OCI-M2 (cell line): Measurements from ENCODE around the gene DNAJB13.
"Not testable (repeated sequence)": the region's sequence is repeated elsewhere in the genome, so short reads cannot be mapped to it uniquely, and the experiment has no call there.

Source experiments
- DNase-seq: peaks from one replicate; lab custom pipeline; 2025; ENCODE audit not compliant: unreplicated experiment; lab: John Stamatoyannopoulos, UW

Gene DNAJB13

DNA sequence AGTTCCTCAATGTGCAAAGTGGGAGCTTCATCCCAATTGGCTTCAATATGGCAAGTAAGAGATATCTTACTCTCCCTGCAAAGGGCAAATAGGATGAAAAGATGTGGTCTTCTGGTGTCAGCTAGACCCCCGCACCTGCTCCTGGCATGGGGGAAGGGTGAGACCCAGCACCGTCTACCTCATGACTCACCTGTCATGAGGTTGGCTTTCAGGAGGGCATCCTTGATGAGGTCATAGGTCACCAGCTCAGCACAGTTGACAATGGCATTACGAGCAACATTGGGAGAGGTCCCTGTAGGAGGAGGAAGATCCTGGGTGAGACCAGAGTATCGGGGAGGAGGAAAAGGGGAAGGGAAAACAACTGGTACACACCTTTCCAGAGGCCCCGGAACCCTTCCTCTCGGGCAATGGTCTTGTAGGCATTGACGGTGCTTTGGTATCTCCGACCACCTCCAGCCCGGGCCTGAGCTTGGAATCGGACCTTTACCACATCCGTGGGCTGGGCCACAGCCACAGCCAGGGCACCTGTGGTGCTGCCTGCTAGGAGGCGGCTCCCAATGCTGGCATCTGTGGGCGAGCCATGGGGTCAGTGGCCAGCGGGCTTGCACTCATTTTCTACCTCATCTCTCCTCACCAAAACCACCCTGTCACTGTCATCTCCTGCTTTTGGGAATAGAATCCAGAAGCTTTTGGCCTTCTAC is 25.8 kb downstream of the DNAJB13 start:
- DNase-seq = no peak

DNA sequence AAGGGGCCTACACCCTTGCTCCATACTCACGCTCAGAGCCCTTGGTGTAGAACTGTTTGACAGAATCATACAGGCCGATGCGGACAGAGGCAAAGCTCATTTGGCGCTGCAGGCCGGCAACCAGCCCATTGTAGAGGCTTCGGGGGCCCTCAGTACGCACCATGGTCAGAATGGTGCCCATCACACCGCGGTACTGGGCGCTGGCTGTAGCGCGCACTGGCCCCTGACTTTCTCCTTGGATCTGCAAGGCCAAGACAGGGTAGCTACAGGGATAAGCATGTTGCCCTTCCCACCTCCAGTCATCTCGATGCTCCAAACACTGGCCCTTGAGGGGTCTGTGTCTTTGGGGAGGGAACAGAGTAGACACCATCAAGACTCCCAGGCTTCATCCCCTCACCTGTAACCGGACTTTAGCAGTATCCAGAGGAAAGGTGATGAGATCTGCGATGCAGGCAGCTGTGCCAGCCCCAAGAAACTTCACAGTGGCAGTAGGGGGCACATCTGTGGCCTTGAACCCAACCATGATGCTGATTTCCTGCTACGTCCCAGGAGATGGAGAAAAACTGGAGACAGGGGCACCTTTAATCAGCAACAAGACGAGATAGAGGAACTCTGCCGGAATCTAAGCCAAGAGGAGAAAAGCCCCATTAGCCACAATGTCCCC is 27.2 kb downstream of the DNAJB13 start:
- no peak for DNase-seq

DNA sequence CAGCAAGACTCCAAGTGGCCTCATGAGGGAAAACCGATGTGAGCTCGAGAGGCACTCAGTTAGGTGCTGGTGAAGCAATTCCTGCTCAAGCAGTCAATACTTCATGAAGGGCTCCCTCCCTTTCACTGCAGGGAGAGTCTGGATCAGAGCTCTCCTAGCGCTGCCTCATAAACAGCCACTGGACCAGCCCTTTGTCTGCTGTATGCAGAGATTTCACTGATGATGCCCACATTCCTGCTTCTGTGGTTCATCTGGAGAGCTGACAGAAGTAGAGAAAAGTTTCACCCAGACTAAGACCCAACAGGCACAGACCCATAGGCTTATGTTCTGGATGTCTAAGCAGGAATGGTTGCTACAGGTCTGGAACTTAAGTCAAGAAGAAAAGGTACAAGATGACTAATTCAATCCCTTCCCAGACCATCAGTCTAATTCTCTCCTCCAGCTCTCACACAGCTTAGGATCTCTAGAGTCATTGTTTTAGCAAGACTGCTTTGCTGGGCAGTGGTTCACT is 27.8 kb downstream of the DNAJB13 start:
- DNase-seq = no peak

DNA sequence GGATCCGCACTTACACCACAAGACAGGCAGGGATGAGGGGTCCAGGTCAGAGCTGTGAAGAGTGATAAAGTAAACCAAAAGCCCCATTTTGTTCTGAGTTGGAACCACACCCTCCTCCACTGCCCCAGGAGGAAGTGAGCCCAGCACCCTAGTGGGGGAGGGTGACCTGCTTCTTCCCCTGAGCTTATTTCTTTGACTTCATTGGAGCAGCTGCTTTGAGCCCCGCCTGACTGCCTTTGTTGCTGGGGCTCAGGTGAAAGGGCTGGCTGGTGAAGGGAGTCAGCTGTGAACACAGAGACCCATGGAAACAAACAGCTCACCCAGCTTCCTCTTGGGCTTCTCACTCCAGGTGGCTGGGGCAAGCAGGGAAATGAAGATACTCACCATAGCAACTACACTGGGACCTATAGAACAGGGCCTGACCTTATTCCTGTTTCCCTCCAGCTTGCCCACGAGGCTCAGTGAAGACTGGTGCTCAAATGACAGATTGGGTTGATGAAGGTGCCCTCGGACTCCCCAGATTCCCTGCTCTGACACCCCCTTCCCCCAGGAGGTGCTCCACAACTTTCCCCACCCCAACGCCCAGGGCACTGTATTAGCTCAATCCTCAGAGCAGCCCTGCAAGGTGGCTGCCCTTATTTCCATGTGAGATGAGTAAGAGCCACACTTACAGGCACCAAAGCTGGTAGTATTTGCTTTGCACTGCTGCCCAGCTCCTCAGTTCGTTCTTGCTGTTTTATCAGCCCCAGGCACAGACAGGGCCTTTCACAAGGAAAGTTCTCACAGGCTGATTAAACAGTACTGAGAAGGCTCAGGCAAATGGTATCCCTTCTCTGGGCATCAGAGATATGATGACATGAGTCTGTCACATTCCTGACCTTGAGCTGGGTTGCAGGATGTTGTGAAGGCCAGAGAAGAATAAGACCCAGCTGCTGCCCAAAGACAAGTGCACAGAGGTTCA is 29.5 kb downstream of the DNAJB13 start:
- DNase-seq = no peak

DNA sequence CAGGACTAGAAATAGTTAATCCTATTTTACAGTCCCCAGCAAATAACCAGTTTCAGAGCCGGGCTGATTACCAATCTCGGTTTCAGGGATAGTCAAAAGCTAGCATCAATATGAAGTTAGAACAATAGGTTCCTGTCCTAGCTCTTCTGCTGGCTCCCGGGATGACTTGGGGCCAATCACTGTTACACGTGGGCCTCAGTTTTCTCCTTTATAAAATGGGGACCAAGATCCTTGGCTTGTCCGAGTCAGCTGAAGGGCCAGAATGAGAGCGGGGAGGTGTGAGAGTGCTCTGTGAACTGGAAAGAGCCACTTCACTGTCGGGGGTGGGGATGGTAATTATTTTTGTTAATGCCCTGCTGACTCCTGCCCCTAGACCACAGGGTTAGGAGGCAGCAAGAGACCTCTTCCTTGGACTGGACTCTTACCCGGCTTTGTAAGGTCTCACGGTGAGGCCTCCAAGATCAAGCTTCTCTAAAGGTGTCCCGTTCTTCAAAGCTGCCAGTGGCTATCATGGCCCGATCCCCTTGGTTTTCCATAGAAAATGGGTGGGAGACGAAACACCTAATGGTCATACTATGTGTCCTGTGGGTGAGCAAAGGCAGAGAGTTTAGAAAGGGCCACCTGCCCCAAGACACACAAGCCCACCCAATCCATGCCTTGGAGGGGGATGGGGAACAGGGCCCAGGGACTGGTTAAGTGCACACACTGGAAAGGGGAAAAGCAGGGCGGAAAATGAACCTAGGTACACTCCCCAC is 30.4 kb downstream of the DNAJB13 start:
- DNase-seq = no peak

DNA sequence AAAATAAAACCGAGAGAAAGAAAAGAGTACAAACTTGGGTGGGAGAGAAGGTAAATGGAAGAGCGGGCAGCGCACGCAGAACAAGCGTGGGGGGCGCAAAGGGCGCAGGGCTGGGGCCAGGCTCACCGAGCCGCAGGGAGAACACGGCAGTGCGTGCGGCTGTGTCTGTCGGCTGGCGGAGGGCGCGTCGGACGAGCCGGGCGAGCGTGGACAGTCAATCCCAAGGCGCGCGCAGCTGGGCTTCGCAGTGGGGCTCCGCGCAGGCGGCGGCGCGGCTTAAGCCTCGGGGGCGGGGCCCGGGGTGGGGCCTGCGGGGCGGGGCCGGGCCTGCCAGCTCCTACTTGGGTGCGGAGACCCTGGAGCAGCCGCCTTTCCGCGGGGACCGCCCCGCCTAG is 31.8 kb downstream of the DNAJB13 start, which contains the start of gene UCP2:
Gene UCP2, minus strand, starts transcription at position 249 of the 395 bp plus-strand sequence. CDS start 4,465 bp downstream, outside the sequence.
- DNase-seq = no peak

DNA sequence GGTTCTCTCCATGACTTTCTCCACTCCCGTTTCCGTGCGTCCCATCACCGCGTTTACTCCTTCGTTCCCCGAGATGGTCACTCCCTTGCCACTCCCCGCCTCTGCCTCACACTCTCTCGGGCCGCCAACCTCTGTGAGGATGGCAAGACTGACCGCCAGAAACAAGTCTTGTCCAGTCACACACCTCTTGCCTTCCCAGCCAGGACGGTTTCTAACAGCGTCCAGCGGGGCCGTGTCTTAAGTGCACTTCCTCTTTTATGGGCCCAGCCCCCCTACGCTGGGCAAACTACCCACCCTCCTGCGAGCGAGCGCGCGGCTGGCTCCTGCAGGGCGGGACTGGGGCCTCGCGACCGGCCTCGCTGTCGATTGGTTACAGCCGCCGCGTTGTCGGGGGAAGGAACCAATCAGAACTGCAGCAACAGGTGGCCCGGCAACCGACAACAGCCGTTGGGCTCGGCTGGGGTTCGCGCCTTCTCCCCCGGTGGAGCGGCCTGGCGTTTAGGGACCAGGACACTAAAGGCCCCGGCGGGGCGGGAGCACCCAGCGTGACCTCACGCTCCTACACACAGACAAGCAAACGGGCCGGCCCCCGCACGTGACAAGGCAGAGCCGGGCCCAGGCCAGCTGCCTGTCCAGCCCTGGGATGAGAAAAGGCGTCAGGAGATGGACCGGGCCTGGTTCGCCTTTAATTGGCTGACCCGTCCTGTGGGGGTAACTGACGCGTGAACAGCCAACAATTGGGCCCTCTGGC is 32.3 kb downstream of the DNAJB13 start:
- DNase-seq = peak; percentile 84

DNA sequence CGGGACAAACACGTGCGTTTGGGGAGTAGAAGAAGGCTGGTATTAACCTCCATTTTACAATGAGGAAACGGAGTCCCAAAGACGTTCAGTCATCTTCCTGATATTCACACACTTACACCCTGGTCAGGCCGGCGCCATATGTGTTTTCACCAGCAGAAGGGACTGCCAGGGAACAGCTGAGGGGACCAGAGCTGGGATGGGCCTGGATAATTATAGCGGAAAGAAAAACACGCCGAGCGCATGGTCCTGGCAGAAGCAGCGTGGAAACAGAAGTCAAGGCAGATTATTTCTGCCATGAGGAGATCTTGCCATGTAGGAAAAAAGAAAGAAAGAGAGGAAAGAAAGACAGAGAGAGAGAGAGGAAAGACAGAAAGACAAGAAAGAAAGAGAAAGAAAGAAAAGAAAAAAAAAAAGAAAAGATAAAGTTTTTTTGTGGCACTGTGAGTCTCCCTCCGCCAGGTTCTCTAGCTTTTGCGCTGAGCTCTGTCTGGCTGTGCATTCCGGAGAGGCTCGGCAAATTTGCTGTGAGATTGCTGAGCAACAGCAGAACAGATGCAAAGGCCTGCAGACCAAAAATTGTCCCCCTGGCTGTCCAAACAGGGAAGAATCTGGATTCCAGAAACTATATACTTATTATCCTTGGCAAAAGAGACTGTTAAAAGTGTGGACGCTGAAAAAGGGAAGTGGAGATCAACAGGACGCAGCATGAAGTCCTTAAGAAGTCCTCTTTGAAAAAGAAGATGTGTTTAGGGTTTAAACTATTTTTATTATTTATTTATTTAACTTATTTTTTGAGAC is 33.1 kb downstream of the DNAJB13 start:
- no peak for DNase-seq

DNA sequence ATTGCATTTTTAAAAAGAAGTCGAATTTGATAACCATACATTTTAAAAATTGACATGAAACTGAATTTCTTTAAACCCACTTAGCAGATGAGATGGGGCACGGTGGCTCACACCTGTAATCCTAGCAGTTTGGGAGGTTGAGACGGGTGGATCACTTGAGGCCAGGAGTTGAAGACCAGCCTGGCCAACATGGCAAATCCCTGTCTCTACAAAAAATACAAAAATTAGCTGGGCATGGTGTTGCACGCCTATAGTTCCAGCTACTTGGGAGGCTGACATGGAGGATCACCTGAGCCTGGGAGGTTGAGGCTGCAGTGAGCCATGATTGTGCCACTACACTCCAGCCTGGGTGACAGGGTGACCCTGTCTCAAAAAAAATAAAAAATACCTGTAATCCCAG is 34.8 kb downstream of the DNAJB13 start:
- DNase-seq = not testable (repeated sequence)

DNA sequence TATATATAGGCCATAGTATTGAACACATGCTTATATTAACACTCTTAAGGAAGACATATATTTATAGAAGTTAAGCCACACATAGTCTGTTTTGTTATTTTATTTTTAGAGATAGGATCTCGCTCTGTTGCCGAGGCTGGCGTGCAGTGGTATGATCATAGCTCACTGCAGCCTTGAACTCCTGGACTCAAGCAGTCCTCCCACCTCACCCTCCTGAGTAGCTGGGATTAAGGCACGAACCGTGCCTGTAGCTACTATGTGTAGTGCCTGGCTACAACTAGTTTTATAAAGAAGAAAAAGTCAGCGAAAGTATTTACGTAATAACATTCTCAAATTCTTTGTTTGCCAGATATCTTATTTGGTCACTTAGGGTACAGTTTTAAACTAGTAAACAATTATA is 37.4 kb downstream of the DNAJB13 start:
- DNase-seq = no peak

DNA sequence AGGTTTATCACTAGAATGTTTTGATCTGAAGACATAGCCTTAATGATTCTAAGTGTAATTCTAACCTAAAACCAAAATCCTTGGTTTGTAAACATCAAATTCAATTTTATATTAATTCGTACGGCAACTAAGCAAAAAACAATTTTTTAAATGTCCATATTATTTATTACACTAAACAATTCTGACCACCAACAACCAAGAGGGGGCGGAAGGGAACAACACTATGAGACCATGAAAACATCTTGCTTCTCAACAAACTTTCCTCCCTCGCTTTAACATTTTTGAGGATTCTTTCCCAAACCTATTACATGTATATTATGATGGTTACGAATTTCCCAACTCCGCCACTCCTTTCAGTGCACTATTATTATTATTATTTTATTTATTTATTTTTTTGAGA is 38.3 kb downstream of the DNAJB13 start:
- no peak for DNase-seq

DNA sequence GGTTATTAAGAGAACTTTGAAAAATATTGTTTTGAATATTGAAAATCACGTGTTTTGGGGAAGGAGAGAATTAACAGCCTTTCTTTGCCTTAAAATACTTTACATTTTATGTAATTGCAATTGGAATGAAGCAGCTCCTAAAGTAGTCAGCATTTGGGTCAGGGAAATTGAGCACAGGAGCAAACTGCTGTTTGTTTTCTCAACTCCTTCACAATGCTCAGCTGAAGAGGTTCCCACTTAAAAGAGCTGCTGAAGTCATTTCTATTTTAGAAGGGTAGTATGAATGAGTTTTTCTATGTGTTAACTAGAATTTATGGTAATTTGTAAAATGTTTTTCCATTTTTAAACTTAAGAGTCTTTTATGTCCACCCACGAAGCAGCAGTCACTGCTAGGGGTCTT is 39.9 kb downstream of the DNAJB13 start:
- DNase-seq = no peak

DNA sequence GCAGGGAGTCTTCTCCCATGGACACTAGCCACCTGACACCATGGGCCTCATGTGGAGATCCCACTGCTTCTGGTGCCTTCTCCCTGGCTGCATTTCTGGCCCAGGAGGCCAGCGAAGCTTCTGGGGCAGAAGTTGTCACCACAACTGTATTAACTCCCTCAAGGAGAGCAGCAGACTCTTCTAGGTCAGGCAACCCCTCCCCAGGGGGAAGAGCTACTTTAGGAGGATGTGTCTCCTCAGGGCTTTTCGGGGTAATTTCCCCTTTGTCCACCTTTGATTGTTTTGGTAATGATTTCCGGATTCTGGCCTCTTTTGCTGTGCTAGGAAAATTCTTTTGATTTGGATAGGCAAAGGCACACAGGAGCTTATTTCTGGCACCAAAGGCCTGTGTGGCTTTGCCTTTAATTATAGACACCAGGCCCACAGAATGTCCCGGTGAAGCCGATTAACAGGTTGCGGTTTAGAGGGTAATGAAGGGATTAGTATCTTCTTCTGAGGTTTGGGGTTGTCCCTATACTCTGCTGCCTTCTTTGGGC is 40.7 kb downstream of the DNAJB13 start:
- DNase-seq = no peak

DNA sequence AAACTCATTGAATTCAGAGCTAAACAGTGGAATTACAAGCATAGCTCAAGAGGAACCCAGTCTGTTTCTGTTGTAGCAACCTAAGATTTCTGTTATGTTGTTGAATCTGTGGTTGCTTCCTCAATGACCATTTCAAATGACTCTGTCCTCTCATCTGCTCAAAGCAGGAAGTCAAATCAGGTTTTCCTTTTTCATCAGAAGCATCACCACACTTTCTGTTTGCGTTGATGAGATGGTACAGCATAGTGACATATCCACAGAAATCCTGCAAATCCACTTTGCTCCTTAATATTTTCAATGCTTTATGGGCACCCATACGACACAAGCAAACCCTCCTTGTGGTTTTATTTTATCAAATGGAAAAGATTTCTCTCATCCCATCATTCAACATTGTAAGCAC is 44.4 kb downstream of the DNAJB13 start:
- no peak for DNase-seq

DNA sequence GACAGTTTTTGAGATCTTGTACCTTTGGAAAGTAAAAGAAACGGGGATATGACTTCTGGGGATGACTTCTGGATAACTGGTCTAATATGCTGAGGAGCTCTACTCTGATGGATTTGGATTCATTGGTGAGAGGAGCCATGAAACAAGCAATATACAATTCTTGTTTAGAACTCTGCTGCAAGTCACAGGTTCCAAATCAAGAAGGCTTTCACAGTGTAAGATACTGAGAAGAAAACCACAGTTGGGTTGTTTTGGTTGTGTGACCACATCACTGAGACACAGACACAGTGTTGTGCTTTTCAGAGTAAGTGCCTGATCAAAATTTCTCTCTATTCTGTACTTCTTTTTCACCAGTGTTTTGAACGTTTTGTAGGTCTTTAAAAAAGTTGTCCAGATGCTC is 44.9 kb downstream of the DNAJB13 start:
- DNase-seq = no peak

DNA sequence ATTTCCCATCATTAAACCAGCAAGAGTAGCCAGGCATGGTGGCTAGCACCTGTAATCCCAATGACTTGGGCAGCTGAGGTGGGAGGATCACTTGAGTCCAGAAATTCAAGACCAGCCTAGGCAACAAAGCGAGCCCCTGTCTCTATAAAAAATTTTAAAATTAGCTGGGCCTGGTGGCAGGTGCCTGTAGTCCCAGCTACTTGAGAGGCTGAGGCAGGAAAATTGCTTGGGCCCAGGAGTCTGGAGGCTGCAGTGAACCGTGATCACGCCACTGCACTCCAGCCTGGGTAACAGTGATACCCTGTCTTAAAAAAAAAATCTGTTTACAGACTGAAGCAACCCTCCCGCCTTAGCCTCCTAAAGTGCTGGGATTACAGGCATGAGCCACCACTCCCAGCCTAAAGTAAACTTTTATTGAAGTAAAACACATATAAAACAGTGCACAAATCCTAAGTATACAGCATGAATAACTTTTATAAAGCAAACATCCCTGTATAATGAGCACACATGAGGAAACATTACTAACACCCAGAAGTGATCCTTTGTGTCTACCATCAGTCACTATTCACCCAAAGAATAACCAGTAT is 45.4 kb downstream of the DNAJB13 start:
- no peak for DNase-seq

DNA sequence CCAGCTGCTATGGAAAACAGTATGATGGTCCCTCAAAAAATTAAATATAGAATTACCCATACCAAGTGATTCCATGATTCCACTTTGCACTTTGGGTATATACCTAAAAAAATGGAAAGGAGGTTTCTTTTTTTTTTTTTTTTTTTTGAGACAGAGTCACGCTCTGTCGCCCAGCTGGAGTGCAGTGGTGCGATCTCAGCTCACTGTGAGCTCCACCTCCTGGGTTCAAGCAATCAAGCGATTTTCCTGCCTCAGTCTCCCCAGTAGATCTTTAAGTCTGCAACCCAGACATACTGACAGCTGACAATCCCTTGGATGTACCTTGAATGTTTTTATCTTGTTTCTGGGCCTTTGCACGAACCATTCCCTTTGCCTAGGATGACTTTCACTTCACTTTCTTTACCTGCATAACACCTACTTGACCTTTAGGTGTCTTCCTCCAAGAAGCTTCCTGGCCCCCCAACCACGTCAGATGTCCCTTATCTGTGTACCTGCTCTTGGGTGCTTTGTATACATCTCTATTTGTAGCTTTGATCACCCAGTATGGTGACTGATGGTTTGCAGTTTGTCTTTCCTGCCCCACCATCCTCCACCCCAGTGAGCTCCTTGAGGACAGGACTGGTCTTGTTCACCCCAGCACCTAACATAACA is 46.4 kb downstream of the DNAJB13 start:
- no peak for DNase-seq
